H9 (cell line): Measurements from ENCODE around the gene IGSF5. TPM values are rescaled to one million over a fixed set of nuclear protein-coding genes. Genes with fewer than 3 reads are reported as not detected.

Experiments
- DNase-seq: peaks from one replicate; pipeline ENCODE4 v3.0.0-alpha.2; 2017
- H2AFZ ChIP-seq: one replicate; pipeline ENCODE4 v1.6.1; 2013; ENCODE audit warnings: mild to moderate bottlenecking, low read length, control low read depth, moderate library complexity
- H2AK5ac ChIP-seq: 2 replicates; pipeline ENCODE4 v1.6.1; 2013; ENCODE audit warnings: low read length, control low read depth, mixed read lengths; ENCODE audit not compliant: insufficient read length
- H2BK120ac ChIP-seq: one replicate; pipeline ENCODE4 v1.6.1; 2013; ENCODE audit warnings: low read depth, mild to moderate bottlenecking, low read length, control low read depth, inconsistent platforms; ENCODE audit not compliant: poor library complexity, severe bottlenecking
- H2BK12ac ChIP-seq: 2 replicates; pipeline ENCODE4 v1.6.1; 2013; ENCODE audit warnings: low read length, control low read depth, mixed read lengths, low read depth; ENCODE audit not compliant: insufficient read length
- H2BK15ac ChIP-seq: 2 replicates; pipeline ENCODE4 v1.6.1; 2013; ENCODE audit warnings: low read depth, low read length, control low read depth
- H2BK20ac ChIP-seq: one replicate; pipeline ENCODE4 v1.6.1; 2013; ENCODE audit warnings: low read depth, mild to moderate bottlenecking, low read length, control low read depth, inconsistent platforms; ENCODE audit not compliant: poor library complexity, severe bottlenecking
- H2BK5ac ChIP-seq: 2 replicates; pipeline ENCODE4 v1.6.1; 2013; ENCODE audit warnings: low read length, control low read depth, mixed read lengths; ENCODE audit not compliant: insufficient read length
- H3K14ac ChIP-seq: 2 replicates; pipeline ENCODE4 v1.6.1; 2013; ENCODE audit warnings: low read length, control low read depth; ENCODE audit not compliant: insufficient read depth
- H3K18ac ChIP-seq: 2 replicates; pipeline ENCODE4 v1.6.1; 2013; ENCODE audit warnings: low read depth, mild to moderate bottlenecking, mixed read lengths, low read length, control low read depth; ENCODE audit not compliant: insufficient read length
- H3K23ac ChIP-seq: 2 replicates; pipeline ENCODE4 v1.6.1; 2013; ENCODE audit warnings: low read length, control low read depth, mixed read lengths, low read depth; ENCODE audit not compliant: insufficient read length
- H3K23me2 ChIP-seq: 2 replicates; pipeline ENCODE4 v1.6.1; 2013; ENCODE audit warnings: low read depth, mild to moderate bottlenecking, mixed read lengths, low read length, control low read depth; ENCODE audit not compliant: insufficient read length, poor library complexity, severe bottlenecking
- H3K27ac ChIP-seq: 2 replicates; pipeline ENCODE4 v1.5.1; 2013; ENCODE audit warnings: low read length, control low read depth, mixed read lengths, low read depth; ENCODE audit not compliant: insufficient read length
- H3K27me3 ChIP-seq: 2 replicates; pipeline ENCODE4 v1.6.1; 2013; ENCODE audit warnings: low read length, control low read depth, inconsistent platforms; ENCODE audit not compliant: insufficient read depth
- H3K4ac ChIP-seq: 2 replicates; pipeline ENCODE4 v1.6.1; 2013; ENCODE audit warnings: low read depth, mild to moderate bottlenecking, control low read depth, inconsistent platforms, low read length, moderate library complexity
- H3K4me1 ChIP-seq: 2 replicates; pipeline ENCODE4 v1.6.1; 2013; ENCODE audit warnings: low read length, control low read depth, inconsistent platforms; ENCODE audit not compliant: insufficient read depth
- H3K4me2 ChIP-seq: 2 replicates; pipeline ENCODE4 v1.6.1; 2013; ENCODE audit warnings: low read length, control low read depth, mixed read lengths; ENCODE audit not compliant: insufficient read length, insufficient read depth
- H3K56ac ChIP-seq: 2 replicates; pipeline ENCODE4 v1.6.1; 2013; ENCODE audit warnings: low read depth, mild to moderate bottlenecking, mixed read lengths, low read length, control low read depth; ENCODE audit not compliant: insufficient read length
- H3K79me1 ChIP-seq: 2 replicates; pipeline ENCODE4 v1.6.1; 2013; ENCODE audit warnings: low read depth, mild to moderate bottlenecking, moderate library complexity, low read length, control low read depth, inconsistent platforms; ENCODE audit not compliant: insufficient read depth, poor library complexity, severe bottlenecking
- H3K79me2 ChIP-seq: 2 replicates; pipeline ENCODE4 v1.6.1; 2013; ENCODE audit warnings: low read length, control low read depth, inconsistent platforms; ENCODE audit not compliant: insufficient read depth
- H3K9ac ChIP-seq: 2 replicates; pipeline ENCODE4 v1.6.1; 2013; ENCODE audit warnings: low read length, control low read depth, mixed read lengths; ENCODE audit not compliant: insufficient read length; ENCODE audit errors: extremely low read depth
- H3K9me3 ChIP-seq: one replicate; pipeline ENCODE4 v1.6.1; 2013; ENCODE audit warnings: low read depth, low read length, inconsistent platforms; ENCODE audit not compliant: control insufficient read depth
- H3T11ph ChIP-seq: one replicate; pipeline ENCODE4 v1.6.1; 2013; ENCODE audit warnings: mild to moderate bottlenecking, low read length, control low read depth, inconsistent platforms
- H4K20me1 ChIP-seq: one replicate; pipeline ENCODE4 v1.6.1; 2013; ENCODE audit not compliant: control insufficient read depth, insufficient read length, insufficient read depth
- H4K5ac ChIP-seq: 2 replicates; pipeline ENCODE4 v1.6.1; 2013; ENCODE audit warnings: low read depth, mild to moderate bottlenecking, mixed read lengths, low read length, control low read depth; ENCODE audit not compliant: insufficient read length
- H4K8ac ChIP-seq: replicated peaks from 2 replicates; pipeline ENCODE4 v1.6.1; 2013; ENCODE audit warnings: low read length, control low read depth, mixed read lengths, low read depth; ENCODE audit not compliant: insufficient read length
- H4K91ac ChIP-seq: 2 replicates; pipeline ENCODE4 v1.6.1; 2013; ENCODE audit warnings: low read depth, mild to moderate bottlenecking, moderate library complexity, mixed read lengths, low read length, control low read depth; ENCODE audit not compliant: insufficient read length
- H3K27ac Mint-ChIP-seq, 3 experiments: 2 replicates in 2 of 3; 3 replicates in 1 of 3; pipeline ENCODE4 v1.8.0; 2020 to 2021; ENCODE audit warnings: mixed read lengths in 3 of 3, mild to moderate bottlenecking in 1 of 3, moderate library complexity in 1 of 3
- H3K27me3 Mint-ChIP-seq: 2 replicates; pipeline ENCODE4 v1.8.0; 2021; ENCODE audit warnings: low read depth, mild to moderate bottlenecking, moderate library complexity, mixed read lengths
- H3K36me3 Mint-ChIP-seq, 3 experiments: 2 replicates in 2 of 3; 3 replicates in 1 of 3; pipeline ENCODE4 v1.8.0; 2020 to 2021; ENCODE audit warnings: low read depth in 3 of 3, mixed read lengths in 3 of 3; ENCODE audit not compliant: insufficient read depth in 1 of 3
- H3K4me1 Mint-ChIP-seq, 2 experiments: 2 replicates each; pipeline ENCODE4 v1.8.0; 2020; ENCODE audit warnings: mixed read lengths in 2 of 2
- H3K4me3 Mint-ChIP-seq, 2 experiments: 2 replicates in 1 of 2; 3 replicates in 1 of 2; pipeline ENCODE4 v1.8.0; 2020 to 2021; ENCODE audit warnings: mild to moderate bottlenecking in 2 of 2, mixed read lengths in 2 of 2, moderate library complexity in 1 of 2
- H3K9me3 Mint-ChIP-seq, 2 experiments: 2 replicates in 1 of 2; 3 replicates in 1 of 2; pipeline ENCODE4 v1.8.0; 2020; ENCODE audit warnings: mild to moderate bottlenecking in 2 of 2, mixed read lengths in 2 of 2, moderate library complexity in 1 of 2
- WGBS: extraction: QIAGEN DNeasy Blood & Tissue Kit; methylation state at CpG from one replicate; pipeline ENCODE4 v1.1.7; 2013; ENCODE audit warnings: missing lambda C conversion rate, low lambda C conversion rate, mixed read lengths; ENCODE audit not compliant: insufficient read length; ENCODE audit errors: extremely low coverage; 5-methylcytosine and 5-hydroxymethylcytosine counted together
- total RNA-seq: library from RNA; stranded (reverse); gene quantifications from 2 replicates; pipeline ENCODE4 v1.2.1, GENCODE V29; 2021
- TF ChIP-seq, protein P1 (sequence below): fragments of 200-600 bp; sonication (generic); conservative IDR thresholded peaks from 3 replicates; pipeline ENCODE4 v1.8.0; 2021; ENCODE audit warnings: antibody characterized with exemption, mild to moderate bottlenecking

IGSF5 gene
- total RNA-seq, 1 experiment from 2014 or later: 2.1 TPM

DNA sequence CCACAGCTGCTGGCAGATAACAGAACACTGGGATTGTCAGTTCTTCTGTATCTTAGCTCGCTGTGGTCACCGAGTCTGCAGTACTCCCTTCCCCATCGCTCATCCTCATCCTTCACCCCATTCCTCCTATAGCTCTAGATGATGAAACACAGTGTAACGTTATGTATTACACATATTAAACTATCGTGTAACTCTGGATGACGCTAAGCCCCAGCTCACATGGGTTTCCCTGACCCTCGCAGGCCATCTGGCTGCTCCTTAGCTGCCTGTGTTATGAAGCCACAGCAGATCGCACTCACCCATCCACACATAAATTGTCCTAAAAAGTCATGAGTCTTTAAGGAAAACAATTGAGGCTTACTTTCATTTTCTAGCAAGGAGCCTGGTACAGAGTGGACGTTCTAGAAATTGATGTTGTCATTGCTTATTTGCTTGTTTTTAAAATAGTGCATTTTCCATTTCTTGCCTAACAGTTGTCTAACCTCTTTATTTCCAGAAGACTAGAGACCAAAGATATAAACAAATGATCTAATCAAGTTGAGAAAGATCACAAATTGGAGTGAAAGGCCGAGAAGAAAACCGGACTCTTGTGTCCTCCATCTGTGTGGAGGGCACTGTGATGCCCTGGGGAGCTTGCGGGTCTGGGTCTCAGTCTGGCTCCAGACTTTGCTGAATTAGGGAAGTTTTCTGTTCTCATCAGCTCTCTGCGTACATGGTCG lies 97.9 kb downstream of the IGSF5 start:
- Histone ChIP-seq H3K14ac (no peak overlapping the region), H3K9me3 (no peaks in the 10 kb centered on the region), H3K4ac (no peak overlapping the region), H3K9ac (no peak overlapping the region), H3K79me1 (no peaks in the 10 kb centered on the region), H3K4me2 (no peak overlapping the region), H2AFZ (no peak overlapping the region), H4K5ac (no peak overlapping the region), H3K23ac (no peak overlapping the region), H3K79me2 (no peaks in the 10 kb centered on the region), H2BK20ac (no peak overlapping the region), H3K18ac (no peak overlapping the region), H3K56ac (no peak overlapping the region), H2BK15ac (no peak overlapping the region), H4K20me1 (no peaks in the 10 kb centered on the region), H3K27ac (no peak overlapping the region), H2BK12ac (no peak overlapping the region), H4K8ac (no peak overlapping the region), H4K91ac (no peak overlapping the region), H2AK5ac (no peak overlapping the region), H2BK5ac (no peak overlapping the region), H3K23me2 (no peaks in the 10 kb centered on the region), H2BK120ac (no peak overlapping the region), H3K27me3 (no peaks in the 10 kb centered on the region), H3T11ph (no peak overlapping the region), H3K4me1 (no peaks in the 10 kb centered on the region)
- Mint-ChIP-seq H3K27ac (no peak overlapping the region), H3K9me3 (peaks cover 0 to 2% of the 10 kb centered on the region in 2 experiments; a peak in 1 of 5 replicates), H3K27me3 (peaks cover 2% of the 10 kb centered on the region; the same call in 1 of the 2 replicates), H3K36me3 (peaks cover 0 to 2% (median 0%) of the 10 kb centered on the region in 3 experiments; a peak in 2 of 7 replicates), H3K4me1 (peaks cover 6 to 10% of the 10 kb centered on the region in 2 experiments), H3K4me3 (no peak overlapping the region)
- no CpG with 5 or more reads among the region's 14 CpGs for WGBS
- TF ChIP-seq, protein P1, sequence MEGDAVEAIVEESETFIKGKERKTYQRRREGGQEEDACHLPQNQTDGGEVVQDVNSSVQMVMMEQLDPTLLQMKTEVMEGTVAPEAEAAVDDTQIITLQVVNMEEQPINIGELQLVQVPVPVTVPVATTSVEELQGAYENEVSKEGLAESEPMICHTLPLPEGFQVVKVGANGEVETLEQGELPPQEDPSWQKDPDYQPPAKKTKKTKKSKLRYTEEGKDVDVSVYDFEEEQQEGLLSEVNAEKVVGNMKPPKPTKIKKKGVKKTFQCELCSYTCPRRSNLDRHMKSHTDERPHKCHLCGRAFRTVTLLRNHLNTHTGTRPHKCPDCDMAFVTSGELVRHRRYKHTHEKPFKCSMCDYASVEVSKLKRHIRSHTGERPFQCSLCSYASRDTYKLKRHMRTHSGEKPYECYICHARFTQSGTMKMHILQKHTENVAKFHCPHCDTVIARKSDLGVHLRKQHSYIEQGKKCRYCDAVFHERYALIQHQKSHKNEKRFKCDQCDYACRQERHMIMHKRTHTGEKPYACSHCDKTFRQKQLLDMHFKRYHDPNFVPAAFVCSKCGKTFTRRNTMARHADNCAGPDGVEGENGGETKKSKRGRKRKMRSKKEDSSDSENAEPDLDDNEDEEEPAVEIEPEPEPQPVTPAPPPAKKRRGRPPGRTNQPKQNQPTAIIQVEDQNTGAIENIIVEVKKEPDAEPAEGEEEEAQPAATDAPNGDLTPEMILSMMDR: no peak
- no peak for DNase-seq
